ES-I3 (cell line): ENCODE measurements around the gene ERCC6L.
A peak's percentile ranks its signal among the peaks of the same experiment; 100 is the strongest.
"Not testable (repeated sequence)": the region's sequence is repeated elsewhere in the genome, so short reads cannot be mapped to it uniquely, and the experiment has no call there.

Source experiments
- H3K36me3 ChIP-seq: 2 replicates; pipeline ENCODE4 v1.6.1; 2013; ENCODE audit warnings: mild to moderate bottlenecking, low read length, control low read depth, moderate library complexity; ENCODE audit not compliant: insufficient read depth
- H3K4me1 ChIP-seq: 2 replicates; pipeline ENCODE4 v1.6.1; 2013; ENCODE audit warnings: mild to moderate bottlenecking, control low read depth, low read length; ENCODE audit not compliant: insufficient read depth
- H3K9ac ChIP-seq: 2 replicates; pipeline ENCODE4 v1.6.1; 2013; ENCODE audit warnings: low read depth, mild to moderate bottlenecking, low read length, moderate library complexity
- H3K9me3 ChIP-seq: 2 replicates; pipeline ENCODE4 v1.6.1; 2013; ENCODE audit warnings: mild to moderate bottlenecking, low read length, moderate library complexity; ENCODE audit not compliant: control insufficient read depth, insufficient read depth

Gene ERCC6L

GRCh38 chrX:72220375-72220774, 18.5 kb downstream of the ERCC6L start:
- not testable (repeated sequence) for H3K9ac ChIP-seq, H3K9me3 ChIP-seq, H3K36me3 ChIP-seq, H3K4me1 ChIP-seq

- H3K36me3 ChIP-seq = no peaks in the 10 kb centered on the region; the same call in 1 of the 2 replicates
- H3K9me3 ChIP-seq = peaks cover 9% of the 10 kb centered on the region; the same call in 1 of the 2 replicates
- no peak overlapping the region for H3K9ac ChIP-seq
- no peaks in the 10 kb centered on the region for H3K4me1 ChIP-seq
These were observed 21.9 kb downstream of the ERCC6L start for GRCh38 chrX:72216973-72217372.

- Histone ChIP-seq H3K9me3 (no peaks in the 10 kb centered on the region), H3K4me1 (peaks cover 7% of the 10 kb centered on the region), H3K9ac (no peak overlapping the region), H3K36me3 (no peaks in the 10 kb centered on the region)
These were observed 30.6 kb downstream of the ERCC6L start for GRCh38 chrX:72208126-72208800.

DNA sequence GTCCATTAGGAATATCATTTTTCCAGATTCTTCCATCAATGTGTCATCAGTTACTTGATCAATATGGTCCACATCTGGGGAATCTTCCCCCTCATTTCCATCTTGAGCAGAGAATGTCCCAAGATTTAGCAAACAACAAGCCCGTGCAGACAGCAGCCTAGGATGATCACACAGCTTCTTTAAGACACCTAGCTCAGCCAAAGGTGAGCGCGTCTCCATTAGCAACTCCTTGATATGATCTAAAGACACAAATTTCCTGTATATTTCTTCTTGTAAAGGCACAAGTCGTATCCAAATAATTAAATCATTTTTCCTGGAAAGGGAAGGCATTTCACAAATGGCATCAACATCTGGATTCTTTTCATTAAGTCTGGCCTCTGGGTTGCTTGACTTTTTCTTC, 31.5 kb downstream of the ERCC6L start:
- Histone ChIP-seq H3K4me1 (peaks cover 14% of the 10 kb centered on the region), H3K36me3 (no peaks in the 10 kb centered on the region), H3K9me3 (no peaks in the 10 kb centered on the region), H3K9ac (no peak overlapping the region)

DNA sequence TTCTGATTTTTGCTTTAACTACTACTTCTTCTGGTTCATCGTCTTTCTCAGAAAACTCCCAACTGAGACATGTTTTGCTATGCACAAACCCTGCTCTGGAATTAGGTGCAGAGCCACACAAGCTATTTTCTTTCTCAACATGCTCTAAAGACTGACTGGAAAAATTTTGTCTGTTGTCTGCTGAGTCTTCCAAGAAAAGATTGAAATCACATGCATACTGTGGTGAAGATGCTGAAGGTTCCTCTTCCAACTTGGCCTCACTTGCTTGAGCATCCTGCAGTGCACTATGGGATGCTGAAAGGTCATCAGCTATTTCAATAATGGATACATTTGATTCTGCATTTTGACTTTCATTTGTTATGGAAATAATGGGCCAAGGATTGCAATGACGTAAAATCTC, 33.1 kb downstream of the ERCC6L start:
- H3K9me3 ChIP-seq = no peaks in the 10 kb centered on the region; the same call in 1 of the 2 replicates
- H3K9ac ChIP-seq = no peak overlapping the region
- no peaks in the 10 kb centered on the region for H3K36me3 ChIP-seq
- peaks cover 26% of the 10 kb centered on the region for H3K4me1 ChIP-seq

- Histone ChIP-seq H3K9ac (no peak overlapping the region), H3K4me1 (peaks cover 26% of the 10 kb centered on the region), H3K9me3 (no peaks in the 10 kb centered on the region; the same call in 1 of the 2 replicates), H3K36me3 (no peaks in the 10 kb centered on the region; the same call in 1 of the 2 replicates)
These were observed 35.4 kb downstream of the ERCC6L start for GRCh38 chrX:72203421-72203820.

GRCh38 chrX:72202792-72203401, 35.9 kb downstream of the ERCC6L start:
- Histone ChIP-seq H3K4me1 (peaks cover 26% of the 10 kb centered on the region), H3K9me3 (no peaks in the 10 kb centered on the region; the same call in 1 of the 2 replicates), H3K36me3 (peaks cover under 1% of the 10 kb centered on the region), H3K9ac (peak overlapping the region; percentile 22)

- Histone ChIP-seq H3K9me3 (no peaks in the 10 kb centered on the region; the same call in 1 of the 2 replicates), H3K4me1 (peaks cover 26% of the 10 kb centered on the region), H3K36me3 (peaks cover 4% of the 10 kb centered on the region), H3K9ac (peak overlapping the region; percentile 22)
These were observed 36.8 kb downstream of the ERCC6L start for GRCh38 chrX:72201836-72202536.

- peaks cover 10% of the 10 kb centered on the region for H3K36me3 ChIP-seq
- no peaks in the 10 kb centered on the region for H3K4me1 ChIP-seq
- H3K9ac ChIP-seq = peak overlapping the region; percentile 86; the same call in 1 of the 2 replicates
- H3K9me3 ChIP-seq = no peaks in the 10 kb centered on the region
These were observed 55.9 kb downstream of the ERCC6L start for GRCh38 chrX:72182924-72183323.

DNA sequence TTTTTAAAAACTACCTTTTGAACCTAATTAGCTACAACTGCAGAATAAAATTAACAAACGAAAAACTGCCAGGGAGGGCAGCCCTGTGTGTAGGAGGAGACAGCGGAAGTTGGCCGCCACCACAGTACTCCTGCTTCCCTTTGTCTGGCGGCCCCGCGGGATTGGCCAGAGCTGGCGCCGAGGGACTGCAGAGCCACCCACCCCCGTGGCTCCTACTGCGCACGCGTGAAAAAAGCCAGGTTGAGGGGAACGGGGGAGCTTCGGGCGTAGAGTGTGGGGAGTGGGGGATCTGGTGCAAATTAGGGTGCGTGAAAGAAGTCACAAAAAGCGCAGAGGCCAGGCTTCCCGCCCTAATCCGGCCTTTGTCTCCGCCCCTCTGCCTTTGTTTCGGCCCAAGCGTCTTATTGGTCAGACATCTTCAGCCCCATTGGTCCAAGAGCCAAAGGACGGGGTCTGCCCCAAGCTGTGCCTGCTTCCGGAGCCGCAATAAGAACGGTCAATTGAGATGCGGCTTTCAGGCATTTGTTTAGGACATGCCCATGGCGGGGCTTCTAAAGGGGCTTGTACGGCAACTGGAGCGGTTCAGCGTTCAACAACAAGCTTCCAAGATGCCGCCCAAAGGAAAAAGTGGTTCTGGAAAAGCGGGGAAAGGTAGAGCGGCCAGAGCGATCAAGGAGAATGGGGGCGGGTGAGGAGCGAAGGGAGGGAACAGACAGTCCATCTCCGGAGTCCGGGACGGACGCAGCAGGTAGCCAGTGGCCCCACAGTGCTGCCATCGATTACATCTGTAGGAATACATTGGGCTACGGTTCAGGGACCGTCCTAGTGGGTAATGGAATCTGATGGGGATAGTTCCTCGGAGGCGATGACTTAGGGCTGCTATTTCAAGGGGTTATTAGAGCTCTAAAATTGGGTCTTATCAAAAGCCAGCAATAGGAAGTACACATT, 57.4 kb downstream of the ERCC6L start, which contains the start of gene PIN4:
Gene PIN4 (plus strand): TSS at position 580 of the 948 bp plus-strand sequence. CDS start 29 bp downstream, at position 609.
- Histone ChIP-seq H3K9ac (peak within 1 kb of the TSS; percentile 86), H3K9me3 (no peaks in the 10 kb centered on the region), H3K4me1 (no peaks in the 10 kb centered on the region), H3K36me3 (0 out of 2 replicates have a peak, but pooled peaks cover 2% of the 10 kb centered on the region)

DNA sequence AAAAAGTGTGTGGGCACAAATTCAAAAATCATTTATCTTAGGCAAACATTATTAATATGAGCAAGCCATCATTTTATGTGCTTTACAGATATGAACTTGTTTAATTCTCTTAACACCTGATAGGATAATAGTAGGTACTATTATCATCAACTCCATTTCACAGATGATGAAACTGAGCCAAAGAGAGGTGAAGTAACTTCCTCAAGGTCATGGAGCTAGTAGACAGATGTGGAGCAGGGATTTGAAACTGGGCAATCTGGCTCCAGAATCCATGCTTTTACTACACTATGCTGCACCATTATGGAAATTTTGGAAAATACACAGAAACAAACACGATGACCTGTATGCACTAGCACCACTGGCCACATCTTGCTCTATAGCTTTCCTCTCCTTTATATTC, 58.3 kb downstream of the ERCC6L start:
- Histone ChIP-seq H3K9ac (peak overlapping the region; percentile 86; the same call in 1 of the 2 replicates), H3K9me3 (no peaks in the 10 kb centered on the region), H3K4me1 (no peaks in the 10 kb centered on the region), H3K36me3 (no peaks in the 10 kb centered on the region)

DNA sequence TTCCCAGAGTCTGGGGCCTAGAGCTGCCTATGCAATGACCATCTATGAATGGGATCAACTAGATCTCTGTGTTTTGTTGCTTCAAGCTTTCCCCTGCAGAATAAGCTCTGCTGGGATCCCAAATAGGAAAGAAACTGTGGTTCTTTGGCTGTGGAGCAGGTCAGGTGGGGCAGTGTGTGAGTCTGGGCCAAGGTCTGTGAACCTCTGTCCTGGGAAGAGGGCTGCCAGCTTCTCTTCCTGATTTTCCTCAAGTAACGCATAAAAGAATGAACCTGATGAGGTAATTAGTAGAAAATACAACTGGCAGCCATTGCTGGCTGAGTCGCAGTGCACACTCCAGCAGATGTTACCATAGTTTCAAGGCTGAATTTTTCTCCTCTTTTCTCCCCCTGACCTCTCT, 61.8 kb downstream of the ERCC6L start:
- Histone ChIP-seq H3K36me3 (no peaks in the 10 kb centered on the region), H3K9ac (no peak overlapping the region), H3K9me3 (no peaks in the 10 kb centered on the region), H3K4me1 (no peaks in the 10 kb centered on the region)

- H3K9ac ChIP-seq, H3K4me1 ChIP-seq: not testable (repeated sequence)
These were observed 62.5 kb downstream of the ERCC6L start for GRCh38 chrX:72176289-72176688.

More at GRCh38 chrX:72176289-72176688, 62.5 kb downstream of the ERCC6L start:
- not testable (repeated sequence) for H3K36me3 ChIP-seq, H3K9me3 ChIP-seq
